Trophoblast cell (in vitro differentiated cells and primary cell): ENCODE data around the gene SLC35F3.

Source experiments
- DNase-seq, 2 donors: peaks; one replicate each; pipeline ENCODE4 v3.0.0-alpha.2; 2016
- H2AFZ ChIP-seq: 2 replicates; pipeline ENCODE4 v1.6.1; 2013; ENCODE audit warnings: low read length, moderate library complexity, mild to moderate bottlenecking; ENCODE audit not compliant: insufficient read depth, poor library complexity
- H2AK5ac ChIP-seq: 2 replicates; pipeline ENCODE4 v1.6.1; 2013; ENCODE audit warnings: mild to moderate bottlenecking, low read length
- H2BK120ac ChIP-seq: 2 replicates; pipeline ENCODE4 v1.6.1; 2013; ENCODE audit warnings: low read length, mild to moderate bottlenecking, moderate library complexity; ENCODE audit not compliant: insufficient read depth, poor library complexity
- H2BK12ac ChIP-seq: 2 replicates; pipeline ENCODE4 v1.6.1; 2013; ENCODE audit warnings: mild to moderate bottlenecking, low read length, moderate library complexity
- H2BK5ac ChIP-seq: 2 replicates; pipeline ENCODE4 v1.6.1; 2013; ENCODE audit warnings: low read length, low read depth, moderate library complexity, mild to moderate bottlenecking; ENCODE audit not compliant: poor library complexity
- H3K14ac ChIP-seq: 2 replicates; pipeline ENCODE4 v1.6.1; 2013; ENCODE audit warnings: mild to moderate bottlenecking, low read length
- H3K18ac ChIP-seq: 2 replicates; pipeline ENCODE4 v1.6.1; 2013; ENCODE audit warnings: mild to moderate bottlenecking, low read length
- H3K23ac ChIP-seq: 2 replicates; pipeline ENCODE4 v1.6.1; 2013; ENCODE audit warnings: low read length
- H3K27ac ChIP-seq: 2 replicates; pipeline ENCODE4 v1.5.1; 2013; ENCODE audit warnings: low read depth, mild to moderate bottlenecking, inconsistent platforms, low read length, moderate library complexity
- H3K27me3 ChIP-seq: 2 replicates; pipeline ENCODE4 v1.6.1; 2013; ENCODE audit warnings: inconsistent platforms, mild to moderate bottlenecking, low read length, moderate library complexity; ENCODE audit not compliant: insufficient read depth
- H3K36me3 ChIP-seq, 2 experiments: 1 replicate in 1 of 2; 2 replicates in 1 of 2; pipeline ENCODE4 v1.6.1; 2013; ENCODE audit warnings: low read length in 2 of 2, mild to moderate bottlenecking in 2 of 2, moderate library complexity in 1 of 2; ENCODE audit not compliant: insufficient read depth in 2 of 2, control insufficient read depth in 1 of 2
- H3K4ac ChIP-seq: 2 replicates; pipeline ENCODE4 v1.6.1; 2013; ENCODE audit warnings: low read depth, mild to moderate bottlenecking, low read length, moderate library complexity
- H3K4me1 ChIP-seq, 2 experiments: 1 replicate in 1 of 2; 2 replicates in 1 of 2; pipeline ENCODE4 v1.6.1; 2013; ENCODE audit warnings: low read length in 2 of 2, mild to moderate bottlenecking in 2 of 2, moderate library complexity in 1 of 2; ENCODE audit not compliant: insufficient read depth in 2 of 2, control insufficient read depth in 1 of 2
- H3K4me2 ChIP-seq: 2 replicates; pipeline ENCODE4 v1.6.1; 2013; ENCODE audit warnings: inconsistent platforms, mild to moderate bottlenecking, low read length, moderate library complexity
- H3K4me3 ChIP-seq: 2 replicates; pipeline ENCODE4 v1.5.1; 2013; ENCODE audit warnings: mild to moderate bottlenecking, low read depth, low read length, inconsistent platforms
- H3K79me1 ChIP-seq: one replicate; pipeline ENCODE4 v1.6.1; 2013; ENCODE audit warnings: low read length
- H3K79me2 ChIP-seq: 2 replicates; pipeline ENCODE4 v1.6.1; 2013; ENCODE audit warnings: low read length, mild to moderate bottlenecking; ENCODE audit not compliant: control insufficient read depth, insufficient read depth, poor library complexity
- H3K9ac ChIP-seq: 2 replicates; pipeline ENCODE4 v1.6.1; 2013; ENCODE audit warnings: mild to moderate bottlenecking, low read length
- H3K9me3 ChIP-seq: 2 replicates; pipeline ENCODE4 v1.6.1; 2013; ENCODE audit warnings: low read depth, mild to moderate bottlenecking, control low read depth, inconsistent platforms, low read length; ENCODE audit not compliant: insufficient read depth
- H4K12ac ChIP-seq: 2 replicates; pipeline ENCODE4 v1.6.1; 2013; ENCODE audit warnings: low read depth, mild to moderate bottlenecking, low read length, moderate library complexity
- H4K8ac ChIP-seq: 2 replicates; pipeline ENCODE4 v1.6.1; 2013; ENCODE audit warnings: low read depth, mild to moderate bottlenecking, low read length, moderate library complexity
- H4K91ac ChIP-seq: one replicate; pipeline ENCODE4 v1.6.1; 2013; ENCODE audit warnings: low read depth, mild to moderate bottlenecking, low read length, moderate library complexity
- WGBS: extraction: QIAGEN DNeasy Blood & Tissue Kit; methylation state at CpG from one replicate; pipeline ENCODE4 v1.1.7; 2013; ENCODE audit warnings: missing lambda C conversion rate; ENCODE audit not compliant: insufficient read length, insufficient coverage; ENCODE audit errors: extremely low coverage; 5-methylcytosine and 5-hydroxymethylcytosine counted together

The SLC35F3 gene

GRCh38 chr1:234091065-234091401, 186.6 kb downstream of the SLC35F3 start:
- H3K79me1 ChIP-seq, result no peaks in the 10 kb centered on the region

GRCh38 chr1:234091876-234092275, 187.4 kb downstream of the SLC35F3 start:
- Histone ChIP-seq H3K9me3 (no peaks in the 10 kb centered on the region), H3K4me2 (no peak overlapping the region), H3K27ac (no peak overlapping the region), H3K14ac (no peak overlapping the region), H2AK5ac (no peak overlapping the region), H4K12ac (no peak overlapping the region), H3K4ac (no peak overlapping the region), H2BK120ac (no peak overlapping the region), H2BK12ac (no peak overlapping the region), H3K4me3 (no peak overlapping the region), H3K27me3 (no peaks in the 10 kb centered on the region), H3K23ac (no peak overlapping the region), H4K91ac (no peak overlapping the region), H3K36me3 (no peaks in the 10 kb centered on the region), H2BK5ac (no peak overlapping the region), H3K4me1 (no peaks in the 10 kb centered on the region), H3K79me1 (no peaks in the 10 kb centered on the region), H2AFZ (no peak overlapping the region), H4K8ac (no peak overlapping the region), H3K9ac (no peak overlapping the region), H3K79me2 (no peaks in the 10 kb centered on the region), H3K18ac (no peak overlapping the region)
- no CpG with 5 or more reads among the region's 2 CpGs for WGBS
- DNase-seq, result no peak

More at GRCh38 chr1:234091065-234091401, 186.6 kb downstream of the SLC35F3 start:
- H2BK5ac ChIP-seq, result no peak overlapping the region
- H3K14ac ChIP-seq, result no peak overlapping the region
- no peak overlapping the region for H3K4me3 ChIP-seq
- no peak overlapping the region for H3K4me2 ChIP-seq
- DNase-seq, result no peak
- H3K4ac ChIP-seq, result no peak overlapping the region
- WGBS, result no CpG with 5 or more reads among the region's 2 CpGs
- no peak overlapping the region for H3K18ac ChIP-seq
- H2AFZ ChIP-seq, result no peak overlapping the region
- H3K23ac ChIP-seq, result no peak overlapping the region
- no peak overlapping the region for H4K91ac ChIP-seq
- no peaks in the 10 kb centered on the region for H3K27me3 ChIP-seq
- no peaks in the 10 kb centered on the region for H3K9me3 ChIP-seq
- no peak overlapping the region for H3K27ac ChIP-seq
- H4K8ac ChIP-seq, result no peak overlapping the region
- no peaks in the 10 kb centered on the region for H3K79me2 ChIP-seq
- H3K36me3 ChIP-seq, result no peaks in the 10 kb centered on the region
- no peak overlapping the region for H4K12ac ChIP-seq
- H3K9ac ChIP-seq, result no peak overlapping the region
- H2BK120ac ChIP-seq, result no peak overlapping the region
- H2AK5ac ChIP-seq, result no peak overlapping the region
- no peaks in the 10 kb centered on the region for H3K4me1 ChIP-seq
- H2BK12ac ChIP-seq, result no peak overlapping the region

- Histone ChIP-seq H4K91ac (no peak overlapping the region), H3K9me3 (peaks cover 4% of the 10 kb centered on the region), H3K27me3 (no peaks in the 10 kb centered on the region), H2AK5ac (no peak overlapping the region), H4K12ac (no peak overlapping the region), H3K79me2 (no peaks in the 10 kb centered on the region), H3K4me1 (no peaks in the 10 kb centered on the region), H2BK5ac (no peak overlapping the region), H3K27ac (no peak overlapping the region), H3K36me3 (no peaks in the 10 kb centered on the region), H3K79me1 (no peaks in the 10 kb centered on the region), H2BK12ac (no peak overlapping the region), H3K4me3 (no peak overlapping the region), H2BK120ac (no peak overlapping the region), H3K23ac (no peak overlapping the region), H3K9ac (no peak overlapping the region), H3K18ac (no peak overlapping the region), H3K4me2 (no peak overlapping the region), H2AFZ (no peak overlapping the region), H4K8ac (no peak overlapping the region), H3K14ac (no peak overlapping the region), H3K4ac (no peak overlapping the region)
- WGBS, result no CpG with 5 or more reads among the region's 1 CpG
- DNase-seq, result no peak
Measured at GRCh38 chr1:234093107-234093506, 188.6 kb downstream of the SLC35F3 start.

GRCh38 chr1:234093741-234094140, 189.3 kb downstream of the SLC35F3 start:
- no peak for DNase-seq
- H2AFZ ChIP-seq, result no peak overlapping the region
- no peak overlapping the region for H3K23ac ChIP-seq
- H2BK120ac ChIP-seq, result no peak overlapping the region
- WGBS, result no CpG with 5 or more reads among the region's 5 CpGs
- H4K8ac ChIP-seq, result no peak overlapping the region
- H3K14ac ChIP-seq, result no peak overlapping the region
- no peaks in the 10 kb centered on the region for H3K4me1 ChIP-seq
- H3K27me3 ChIP-seq, result no peaks in the 10 kb centered on the region
- H3K79me1 ChIP-seq, result no peaks in the 10 kb centered on the region
- H4K12ac ChIP-seq, result no peak overlapping the region
- H2AK5ac ChIP-seq, result no peak overlapping the region
- H2BK12ac ChIP-seq, result no peak overlapping the region
- no peaks in the 10 kb centered on the region for H3K36me3 ChIP-seq
- no peak overlapping the region for H3K18ac ChIP-seq
- H3K4me3 ChIP-seq, result no peak overlapping the region
- H3K4ac ChIP-seq, result no peak overlapping the region
- H2BK5ac ChIP-seq, result no peak overlapping the region
- H3K4me2 ChIP-seq, result no peak overlapping the region
- no peaks in the 10 kb centered on the region for H3K79me2 ChIP-seq
- H4K91ac ChIP-seq, result no peak overlapping the region
- H3K9me3 ChIP-seq, result peaks cover 9% of the 10 kb centered on the region
- H3K27ac ChIP-seq, result no peak overlapping the region
- no peak overlapping the region for H3K9ac ChIP-seq
